Measurements from ENCODE around the gene HAUS1. TPM values are rescaled to one million over a fixed set of nuclear protein-coding genes. Genes with fewer than 3 reads are reported as not detected.

The HAUS1 gene
- total and polyA plus RNA-seq, 2 of the 8 experiments (the other 6 are each of a cell fraction or from before 2014, with no cell fraction given) = 104 TPM

DNA sequence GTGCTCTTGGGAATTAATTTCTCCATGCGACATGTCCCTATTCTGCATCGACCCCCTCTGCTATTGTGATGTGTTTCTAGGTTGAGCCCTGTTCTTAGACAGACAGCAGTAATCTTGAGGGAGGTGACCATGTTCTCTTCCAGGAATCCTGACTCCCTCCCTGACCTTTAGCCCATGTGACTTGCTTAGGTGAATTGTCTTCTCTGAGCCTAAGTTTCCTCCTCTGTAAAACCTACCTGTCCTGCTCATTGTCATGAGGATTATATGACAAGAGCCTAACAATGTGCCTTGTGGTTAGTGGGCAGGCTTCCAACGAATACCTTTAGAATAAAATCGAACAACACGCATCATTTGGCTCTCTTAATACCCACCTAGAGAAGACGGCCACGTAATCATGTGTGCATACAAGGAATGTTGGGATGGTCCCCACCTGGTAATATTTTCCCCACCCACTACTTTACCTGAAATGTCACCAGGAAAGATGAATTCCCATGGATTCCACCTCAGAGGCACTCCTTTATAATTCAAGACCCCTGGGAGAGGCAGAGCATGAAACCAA, 59.8 kb downstream of the HAUS1 start:
- Histone ChIP-seq H3K27me3 (replicated peaks in 1 of 4; ENCODE audit: control insufficient read depth in 3 of 4, extremely low read depth in 1 of 4, insufficient read depth in 3 of 4, low read length in 3 of 4) (no peaks in the 10 kb centered on the region), H2BK12ac (ENCODE audit: low read depth, low read length) (no peak overlapping the region), H3K23me2 (ENCODE audit: low read depth, low read length) (no peaks in the 10 kb centered on the region), H3K9me3 (ENCODE audit: insufficient read depth in 2 of 2, low read depth in 1 of 2, low read length in 1 of 2) (no peaks in the 10 kb centered on the region), H3K18ac (ENCODE audit: extremely low read depth, low read length) (no peak overlapping the region), H3K23ac (ENCODE audit: insufficient read length) (no peak overlapping the region), H3K9ac (replicated peaks in 1 of 4; ENCODE audit: extremely low read depth in 1 of 4, low read depth in 3 of 4, low read length in 3 of 4) (no peak overlapping the region), H3K14ac (ENCODE audit: insufficient read length) (no peak overlapping the region), H3K4me3 (ENCODE audit: extremely low read depth in 1 of 4, insufficient read depth in 2 of 4, low read depth in 3 of 4, low read length in 4 of 4) (no peak overlapping the region), H4K20me1 (replicated peaks in 1 of 2; ENCODE audit: control insufficient read depth in 1 of 2, insufficient read depth in 2 of 2, low read length in 2 of 2) (no peaks in the 10 kb centered on the region), H3K27ac (ENCODE audit: low read depth, low read length) (no peak overlapping the region), H3K36me3 (ENCODE audit: control insufficient read depth in 2 of 4, insufficient read depth in 4 of 4, low read length in 3 of 4) (no peaks in the 10 kb centered on the region), H3K4me2 (ENCODE audit: insufficient read depth in 1 of 2, low read depth in 2 of 2, low read length in 2 of 2) (no peak overlapping the region), H2BK5ac (ENCODE audit: low read depth, low read length) (no peak overlapping the region), H4K8ac (ENCODE audit: extremely low read depth, insufficient read depth, low read length) (no peak overlapping the region), H4K5ac (ENCODE audit: insufficient read length, low read depth, low read length) (no peak overlapping the region), H3K4ac (replicated peaks; ENCODE audit: insufficient read length, low read depth, low read length) (no peak overlapping the region), H2BK20ac (ENCODE audit: low read length) (no peak overlapping the region), H3K79me1 (ENCODE audit: low read depth, low read length) (no peaks in the 10 kb centered on the region), H2AFZ (ENCODE audit: low read length) (no peak overlapping the region), H2BK120ac (replicated peaks; ENCODE audit: low read depth, low read length) (no peak overlapping the region), H3K79me2 (ENCODE audit: control insufficient read depth in 1 of 2, insufficient read depth in 2 of 2, low read length in 2 of 2) (no peaks in the 10 kb centered on the region), H2AK5ac (ENCODE audit: low read depth, low read length) (no peak overlapping the region), H2BK15ac (ENCODE audit: low read length) (peak overlapping the region; percentile 66; the same call in 1 of the 2 replicates), H3K4me1 (replicated peaks in 1 of 4; ENCODE audit: control insufficient read depth in 3 of 4, insufficient read depth in 4 of 4, low read length in 3 of 4) (peaks cover 4 to 8% (median 6%) of the 10 kb centered on the region in 4 experiments; a peak in 6 of 7 replicates), H4K91ac (replicated peaks; ENCODE audit: insufficient read length, low read length) (no peak overlapping the region), H3K56ac (replicated peaks; ENCODE audit: insufficient read length, low read depth, low read length) (no peak overlapping the region)
- DNase-seq (ENCODE audit: low read depth in 1 of 2, low spot score in 2 of 2) = no peak
- ChIA-PET CTCF (ENCODE audit: partially characterized antibody) (interaction anchor here (1.1 to 9.1 kb wide), 7 partner anchors 10 to 494 kb away, joined by 3 to 79 read pairs (median 8); partner anchors contain the start of gene LOXHD1), POLR2A (ENCODE audit: partially characterized antibody) (interaction anchor here (1.7 kb wide), 1 partner anchor 9 kb away, joined by 8 read pairs; a partner anchor contains a TSS)
- TF ChIP-seq TAF7 (optimal IDR thresholded peaks at IDR 0.05; ENCODE audit: borderline replicate concordance, low read depth, low read length) = no peak
- 94% methylated on average over 7 of the region's 7 CpGs; no CpG with 5 or more reads in 1 of the 2 experiments for WGBS, 2 experiments (ENCODE audit: extremely low coverage in 1 of 2, insufficient coverage in 1 of 2, insufficient read length in 1 of 2, insufficient replicate concordance in 2 of 2, low coverage in 1 of 2, low lambda C conversion rate in 2 of 2, missing lambda C conversion rate in 1 of 2)
- FAIRE-seq = no peak
